ENCODE measurements around the gene KCNK5. TPM values are rescaled to one million over a fixed set of nuclear protein-coding genes. Genes with fewer than 3 reads are reported as not detected.

The KCNK5 gene
- polyA plus RNA-seq, 1 donor from 2014 or later = not detected

DNA sequence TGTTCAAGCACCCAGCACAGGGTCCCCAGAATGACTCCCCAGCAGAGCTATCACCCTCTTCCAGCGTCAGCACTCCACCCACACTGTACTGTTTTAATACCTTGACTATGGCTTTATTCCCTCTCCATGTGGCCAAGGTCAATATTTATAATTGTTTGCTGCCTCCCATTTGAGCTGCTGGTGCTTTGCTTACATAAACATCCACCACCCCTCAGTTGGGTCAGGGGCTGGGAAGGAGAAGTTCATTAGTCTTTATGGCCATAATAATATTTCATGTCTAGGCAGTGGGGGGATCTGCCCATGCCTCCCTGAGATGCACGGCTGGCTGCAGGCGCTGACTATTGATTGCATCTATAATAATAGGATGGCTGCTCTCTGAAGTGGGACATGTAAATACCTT lies 72.5 kb downstream of the KCNK5 start:
- no peak overlapping the region for H3K27ac ChIP-seq (ENCODE audit: low read length)
- TF ChIP-seq RAD21 (conservative IDR thresholded peaks at IDR 0.05) (no peak), REST (IDR thresholded peaks at IDR 0.05; ENCODE audit: borderline replicate concordance) (no peak), SMC3 (conservative IDR thresholded peaks at IDR 0.05; ENCODE audit: poor library complexity) (no peak), EP300 (conservative IDR thresholded peaks at IDR 0.05; ENCODE audit: poor library complexity, severe bottlenecking) (no peak), EZH2 (IDR thresholded peaks at IDR 0.05; ENCODE audit: borderline replicate concordance, insufficient read depth, low read length, poor library complexity, severe bottlenecking) (no peak), MXI1 (conservative IDR thresholded peaks at IDR 0.05; ENCODE audit: poor library complexity, severe bottlenecking) (no peak), POLR2AphosphoS5 (IDR thresholded peaks at IDR 0.05) (no peak), TAF1 (IDR thresholded peaks at IDR 0.05; ENCODE audit: low read depth) (no peak)
- TF ChIP-seq, protein P1, sequence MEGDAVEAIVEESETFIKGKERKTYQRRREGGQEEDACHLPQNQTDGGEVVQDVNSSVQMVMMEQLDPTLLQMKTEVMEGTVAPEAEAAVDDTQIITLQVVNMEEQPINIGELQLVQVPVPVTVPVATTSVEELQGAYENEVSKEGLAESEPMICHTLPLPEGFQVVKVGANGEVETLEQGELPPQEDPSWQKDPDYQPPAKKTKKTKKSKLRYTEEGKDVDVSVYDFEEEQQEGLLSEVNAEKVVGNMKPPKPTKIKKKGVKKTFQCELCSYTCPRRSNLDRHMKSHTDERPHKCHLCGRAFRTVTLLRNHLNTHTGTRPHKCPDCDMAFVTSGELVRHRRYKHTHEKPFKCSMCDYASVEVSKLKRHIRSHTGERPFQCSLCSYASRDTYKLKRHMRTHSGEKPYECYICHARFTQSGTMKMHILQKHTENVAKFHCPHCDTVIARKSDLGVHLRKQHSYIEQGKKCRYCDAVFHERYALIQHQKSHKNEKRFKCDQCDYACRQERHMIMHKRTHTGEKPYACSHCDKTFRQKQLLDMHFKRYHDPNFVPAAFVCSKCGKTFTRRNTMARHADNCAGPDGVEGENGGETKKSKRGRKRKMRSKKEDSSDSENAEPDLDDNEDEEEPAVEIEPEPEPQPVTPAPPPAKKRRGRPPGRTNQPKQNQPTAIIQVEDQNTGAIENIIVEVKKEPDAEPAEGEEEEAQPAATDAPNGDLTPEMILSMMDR (IDR thresholded peaks at IDR 0.05; ENCODE audit: poor library complexity, severe bottlenecking) = no peak
- H3K9me2 ChIP-seq (ENCODE audit: insufficient read depth, low read length) = no peaks in the 10 kb centered on the region

DNA sequence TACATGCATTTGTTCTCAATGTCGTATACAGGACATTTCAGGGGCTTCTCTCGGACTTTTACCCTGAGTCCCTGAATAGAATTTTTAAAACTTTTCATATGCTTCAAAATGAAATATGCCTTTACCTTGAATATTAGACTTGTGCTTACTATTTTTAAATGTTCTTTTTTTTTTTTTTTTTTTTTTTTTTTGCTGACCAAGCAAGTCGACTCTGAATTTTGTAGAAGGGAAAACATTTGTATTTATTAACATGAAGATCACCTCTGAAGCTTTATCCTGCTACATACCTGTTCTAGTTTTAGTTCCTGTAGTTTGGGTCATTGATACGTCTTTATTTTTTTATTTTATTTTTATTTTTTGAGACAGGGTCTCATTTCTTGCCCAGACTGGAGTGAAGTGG lies 74.6 kb downstream of the KCNK5 start:
- no peak overlapping the region for H3K9ac ChIP-seq (ENCODE audit: low read length)
- H3K9me2 ChIP-seq (ENCODE audit: insufficient read depth, low read length) = no peaks in the 10 kb centered on the region
- TF ChIP-seq REST (IDR thresholded peaks at IDR 0.05; ENCODE audit: borderline replicate concordance) = no peak
- TF ChIP-seq RAD21 (conservative IDR thresholded peaks at IDR 0.05) = no peak
- H3K36me3 ChIP-seq (ENCODE audit: insufficient read depth, low read length) = no peaks in the 10 kb centered on the region
- H3K79me2 ChIP-seq (replicated peaks; ENCODE audit: insufficient read depth, low read length) = no peaks in the 10 kb centered on the region
- no peaks in the 10 kb centered on the region for H3F3A ChIP-seq (ENCODE audit: insufficient read depth, low read length, poor library complexity, severe bottlenecking)
- H3K4me2 ChIP-seq (ENCODE audit: low read length) = no peak overlapping the region
- no peaks in the 10 kb centered on the region for H4K20me1 ChIP-seq (ENCODE audit: insufficient read depth)
- no peaks in the 10 kb centered on the region for H3K27me3 ChIP-seq (ENCODE audit: insufficient read depth, low read depth, low read length)
- H2AFZ ChIP-seq (ENCODE audit: low read depth, low read length) = no peak overlapping the region
- no peaks in the 10 kb centered on the region for H3K9me3 ChIP-seq (ENCODE audit: low read length)
- no peak overlapping the region for H3K4me3 ChIP-seq (ENCODE audit: low read length)
- no peak overlapping the region for H3K27ac ChIP-seq (ENCODE audit: low read length)

More for the DNA sequence above, 72.5 kb downstream of the KCNK5 start:
- no peak overlapping the region for H3K9ac ChIP-seq (ENCODE audit: low read length)
- no peaks in the 10 kb centered on the region for H3F3A ChIP-seq (ENCODE audit: insufficient read depth, low read length, poor library complexity, severe bottlenecking)
- no peaks in the 10 kb centered on the region for H3K36me3 ChIP-seq (ENCODE audit: insufficient read depth, low read length)
- H3K9me3 ChIP-seq (ENCODE audit: low read length) = no peaks in the 10 kb centered on the region
- H3K4me2 ChIP-seq (ENCODE audit: low read length) = no peak overlapping the region
- H3K4me3 ChIP-seq (ENCODE audit: low read length) = no peak overlapping the region
- no peaks in the 10 kb centered on the region for H3K79me2 ChIP-seq (replicated peaks; ENCODE audit: insufficient read depth, low read length)
- no peaks in the 10 kb centered on the region for H4K20me1 ChIP-seq (ENCODE audit: insufficient read depth)
- H3K27me3 ChIP-seq (ENCODE audit: insufficient read depth, low read depth, low read length) = no peaks in the 10 kb centered on the region
- H2AFZ ChIP-seq (ENCODE audit: low read depth, low read length) = no peak overlapping the region

Data from neural cell (in vitro differentiated cells).